ENCODE results near the gene THADA. TPM values are rescaled to one million over a fixed set of nuclear protein-coding genes. Genes with fewer than 3 reads are reported as not detected.

Gene THADA
- total RNA-seq, 1 donor, result 39.4 TPM

GRCh38 chr2:43255296-43255910, 340.4 kb downstream of the THADA start:
- H3K9me3 ChIP-seq (ENCODE audit: low read depth, low read length), result no peaks in the 10 kb centered on the region
- H3K36me3 ChIP-seq (ENCODE audit: insufficient read depth, low read length), result no peaks in the 10 kb centered on the region
- no peaks in the 10 kb centered on the region for H3K79me2 ChIP-seq (ENCODE audit: insufficient read depth, low read length)
- no peak for DNase-seq (ENCODE audit: insufficient read length, low spot score, missing footprints)
- TF ChIP-seq CTCF (IDR thresholded peaks at IDR 0.05; ENCODE audit: extremely low read depth, low read depth, low read length), result no peak
- H3K4me2 ChIP-seq (ENCODE audit: insufficient read depth, low read length), result no peak overlapping the region
- H3K4me1 ChIP-seq (ENCODE audit: insufficient read depth, low read length), result peaks cover 12% of the 10 kb centered on the region
- H4K20me1 ChIP-seq (ENCODE audit: insufficient read depth, low read length), result no peaks in the 10 kb centered on the region
- no peak overlapping the region for H3K27ac ChIP-seq (ENCODE audit: low read depth, low read length)
- H2AFZ ChIP-seq (ENCODE audit: low read length), result no peak overlapping the region
- H3K4me3 ChIP-seq (ENCODE audit: insufficient read depth, low read length), result no peak overlapping the region
- no peaks in the 10 kb centered on the region for H3K27me3 ChIP-seq (ENCODE audit: insufficient read depth, low read length)

- Histone ChIP-seq H3K4me2 (ENCODE audit: insufficient read depth, low read length) (no peak overlapping the region), H3K27ac (ENCODE audit: low read depth, low read length) (no peak overlapping the region), H4K20me1 (ENCODE audit: insufficient read depth, low read length) (no peaks in the 10 kb centered on the region), H3K4me1 (ENCODE audit: insufficient read depth, low read length) (peaks cover 12% of the 10 kb centered on the region), H3K27me3 (ENCODE audit: insufficient read depth, low read length) (no peaks in the 10 kb centered on the region), H3K4me3 (ENCODE audit: insufficient read depth, low read length) (no peak overlapping the region), H3K9me3 (ENCODE audit: low read depth, low read length) (no peaks in the 10 kb centered on the region), H2AFZ (ENCODE audit: low read length) (no peak overlapping the region), H3K36me3 (ENCODE audit: insufficient read depth, low read length) (no peaks in the 10 kb centered on the region), H3K79me2 (ENCODE audit: insufficient read depth, low read length) (no peaks in the 10 kb centered on the region)
- no peak for DNase-seq (ENCODE audit: insufficient read length, low spot score, missing footprints)
- TF ChIP-seq CTCF (IDR thresholded peaks at IDR 0.05; ENCODE audit: extremely low read depth, low read depth, low read length), result no peak
Observed at GRCh38 chr2:43254331-43254730, 341.5 kb downstream of the THADA start.

- H4K20me1 ChIP-seq (ENCODE audit: insufficient read depth, low read length), result no peaks in the 10 kb centered on the region
- no peaks in the 10 kb centered on the region for H3K36me3 ChIP-seq (ENCODE audit: insufficient read depth, low read length)
- no peak for TF ChIP-seq CTCF (IDR thresholded peaks at IDR 0.05; ENCODE audit: extremely low read depth, low read depth, low read length)
- no peak overlapping the region for H3K4me3 ChIP-seq (ENCODE audit: insufficient read depth, low read length)
- peak overlapping the region; percentile 10 for H3K4me2 ChIP-seq (ENCODE audit: insufficient read depth, low read length)
- peaks cover 12% of the 10 kb centered on the region for H3K4me1 ChIP-seq (ENCODE audit: insufficient read depth, low read length)
- peak overlapping the region; percentile 69 for H2AFZ ChIP-seq (ENCODE audit: low read length)
- peak; percentile 69 for DNase-seq (ENCODE audit: insufficient read length, low spot score, missing footprints)
- peak overlapping the region; percentile 66 for H3K27ac ChIP-seq (ENCODE audit: low read depth, low read length)
- no peaks in the 10 kb centered on the region for H3K27me3 ChIP-seq (ENCODE audit: insufficient read depth, low read length)
- no peaks in the 10 kb centered on the region for H3K79me2 ChIP-seq (ENCODE audit: insufficient read depth, low read length)
- H3K9me3 ChIP-seq (ENCODE audit: low read depth, low read length), result no peaks in the 10 kb centered on the region
Observed at GRCh38 chr2:43251171-43251731, 344.6 kb downstream of the THADA start.

- no peak overlapping the region for H3K4me3 ChIP-seq (ENCODE audit: insufficient read depth, low read length)
- H4K20me1 ChIP-seq (ENCODE audit: insufficient read depth, low read length), result no peaks in the 10 kb centered on the region
- H3K36me3 ChIP-seq (ENCODE audit: insufficient read depth, low read length), result no peaks in the 10 kb centered on the region
- no peak for TF ChIP-seq CTCF (IDR thresholded peaks at IDR 0.05; ENCODE audit: extremely low read depth, low read depth, low read length)
- no peak overlapping the region for H3K27ac ChIP-seq (ENCODE audit: low read depth, low read length)
- peaks cover 12% of the 10 kb centered on the region for H3K4me1 ChIP-seq (ENCODE audit: insufficient read depth, low read length)
- no peak overlapping the region for H3K4me2 ChIP-seq (ENCODE audit: insufficient read depth, low read length)
- H3K79me2 ChIP-seq (ENCODE audit: insufficient read depth, low read length), result no peaks in the 10 kb centered on the region
- DNase-seq (ENCODE audit: insufficient read length, low spot score, missing footprints), result no peak
- H3K27me3 ChIP-seq (ENCODE audit: insufficient read depth, low read length), result no peaks in the 10 kb centered on the region
- no peak overlapping the region for H2AFZ ChIP-seq (ENCODE audit: low read length)
- H3K9me3 ChIP-seq (ENCODE audit: low read depth, low read length), result no peaks in the 10 kb centered on the region
Observed at GRCh38 chr2:43250015-43250414, 345.8 kb downstream of the THADA start.

Measured in osteoblast (primary cell).